Neural progenitor cell (in vitro differentiated cells): ENCODE results near the gene PRDM16.

Source experiments
- EZH2 ChIP-seq: fragments of 200-600 bp; sonication (generic); IDR thresholded peaks from 2 replicates; pipeline ENCODE4 v1.6.1; 2017; ENCODE audit warnings: antibody characterized with exemption, mild to moderate bottlenecking, moderate library complexity
- EZH2phosphoT487 ChIP-seq: fragments of 200-600 bp; sonication (generic); IDR thresholded peaks from 2 replicates; pipeline ENCODE4 v1.6.1; 2017; ENCODE audit warnings: antibody characterized with exemption
- TF ChIP-seq, protein P1 (sequence below): fragments of 200-600 bp; sonication (generic); IDR thresholded peaks from 2 replicates; pipeline ENCODE4 v1.5.1; 2017; ENCODE audit warnings: antibody characterized with exemption, mild to moderate bottlenecking

GRCh38 chr1:3402258-3403010 lies 333.4 kb downstream of the PRDM16 start:
- TF ChIP-seq, protein P1, sequence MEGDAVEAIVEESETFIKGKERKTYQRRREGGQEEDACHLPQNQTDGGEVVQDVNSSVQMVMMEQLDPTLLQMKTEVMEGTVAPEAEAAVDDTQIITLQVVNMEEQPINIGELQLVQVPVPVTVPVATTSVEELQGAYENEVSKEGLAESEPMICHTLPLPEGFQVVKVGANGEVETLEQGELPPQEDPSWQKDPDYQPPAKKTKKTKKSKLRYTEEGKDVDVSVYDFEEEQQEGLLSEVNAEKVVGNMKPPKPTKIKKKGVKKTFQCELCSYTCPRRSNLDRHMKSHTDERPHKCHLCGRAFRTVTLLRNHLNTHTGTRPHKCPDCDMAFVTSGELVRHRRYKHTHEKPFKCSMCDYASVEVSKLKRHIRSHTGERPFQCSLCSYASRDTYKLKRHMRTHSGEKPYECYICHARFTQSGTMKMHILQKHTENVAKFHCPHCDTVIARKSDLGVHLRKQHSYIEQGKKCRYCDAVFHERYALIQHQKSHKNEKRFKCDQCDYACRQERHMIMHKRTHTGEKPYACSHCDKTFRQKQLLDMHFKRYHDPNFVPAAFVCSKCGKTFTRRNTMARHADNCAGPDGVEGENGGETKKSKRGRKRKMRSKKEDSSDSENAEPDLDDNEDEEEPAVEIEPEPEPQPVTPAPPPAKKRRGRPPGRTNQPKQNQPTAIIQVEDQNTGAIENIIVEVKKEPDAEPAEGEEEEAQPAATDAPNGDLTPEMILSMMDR = no peak
- no peak for TF ChIP-seq EZH2
- TF ChIP-seq EZH2phosphoT487 = no peak
